Breast epithelium (tissue), 4 donors: ENCODE data around the gene KCNQ1OT1. TPM values are rescaled to one million over a fixed set of nuclear protein-coding genes. Genes with fewer than 3 reads are reported as not detected.

ENCODE experiments used
- DNase-seq, 2 donors: peaks; one replicate each; pipeline ENCODE4 v3.0.0-alpha.2; 2019; ENCODE audit warnings: low spot score in 2 of 2
- H3K27ac ChIP-seq, 2 donors: fragments of 200-600 bp; sonication (generic) in 1 of 2; one replicate each; pipeline ENCODE4 v1.5.1; 2016 to 2019; ENCODE audit warnings: mild to moderate bottlenecking in 1 of 2
- H3K27me3 ChIP-seq, 2 donors: fragments of 200-600 bp; sonication (generic) in 1 of 2; one replicate each; pipeline versions ENCODE4 v1.5.1 to v1.6.0; 2017 to 2019; ENCODE audit warnings: control low read depth in 1 of 2, mild to moderate bottlenecking in 1 of 2
- H3K36me3 ChIP-seq: fragments of 200-600 bp; one replicate; pipeline ENCODE4 v1.5.1; 2019
- H3K4me1 ChIP-seq, 2 donors: fragments of 200-600 bp; sonication (generic); one replicate each; pipeline ENCODE4 v1.5.1; 2016 to 2019; ENCODE audit warnings: control low read depth in 1 of 2
- H3K4me3 ChIP-seq, 3 donors: fragments of 200-600 bp; sonication (generic); 1 replicate in 2 of 3; 2 replicates in 1 of 3; pipeline ENCODE4 v1.5.1; 2016 to 2019; ENCODE audit warnings: mild to moderate bottlenecking in 3 of 3, moderate library complexity in 2 of 3
- H3K9me3 ChIP-seq, 2 donors: fragments of 200-600 bp; sonication (generic) in 1 of 2; one replicate each; pipeline ENCODE4 v1.5.1; 2016 to 2019; ENCODE audit warnings: control low read depth in 1 of 2
- CTCF ChIP-seq, 3 donors: fragments of 450-650 bp; IDR thresholded peaks; one replicate each; pipeline ENCODE4 v1.5.1; 2016 to 2017; ENCODE audit warnings: antibody characterized with exemption in 3 of 3, mild to moderate bottlenecking in 3 of 3, moderate library complexity in 3 of 3
- POLR2A ChIP-seq: fragments of 450-650 bp; IDR thresholded peaks from one replicate; pipeline ENCODE4 v1.6.1; 2016; ENCODE audit warnings: antibody characterized with exemption, mild to moderate bottlenecking, moderate library complexity
- POLR2AphosphoS5 ChIP-seq, 3 donors: sonication (generic); formaldehyde crosslinking; IDR thresholded peaks; one replicate each; pipeline ENCODE4 v1.6.1; 2017; ENCODE audit warnings: antibody characterized with exemption in 3 of 3
- intact Hi-C: fragments of 100-400 bp; cut with DNase I; formaldehyde crosslinking; loops from one replicate; pipeline ENCODE4 v1.15.1; 2023; ENCODE audit warnings: low total_unique reads
- total RNA-seq, 3 donors: library from RNA; depleted of rRNA; stranded (reverse); fragments of >200 nt; gene quantifications; one replicate each; pipeline ENCODE4 v1.1.0, GENCODE V29; 2016

Gene KCNQ1OT1
- total RNA-seq, 3 donors from 2014 or later: 2.1 to 5.3 (median 3.6) TPM

GRCh38 chr11:2576549-2576948 is 123.2 kb downstream of the KCNQ1OT1 start:
- Histone ChIP-seq H3K27ac (no peak overlapping the region), H3K9me3 (no peaks in the 10 kb centered on the region), H3K27me3 (no peaks in the 10 kb centered on the region), H3K4me1 (no peaks in the 10 kb centered on the region), H3K4me3 (no peak overlapping the region), H3K36me3 (no peaks in the 10 kb centered on the region)
- DNase-seq: no peak
- TF ChIP-seq POLR2AphosphoS5 (IDR thresholded peaks at IDR 0.05): no peak
- TF ChIP-seq POLR2A: no peak
- TF ChIP-seq CTCF (IDR thresholded peaks at IDR 0.05): no peak
- intact Hi-C loops: loop anchor here (5.0 kb wide), 1 partner anchor 1829 kb away; the partner anchor contains the start of gene TALDO1

- Histone ChIP-seq H3K4me3 (no peak overlapping the region), H3K27me3 (no peaks in the 10 kb centered on the region), H3K4me1 (no peaks in the 10 kb centered on the region), H3K36me3 (no peaks in the 10 kb centered on the region), H3K27ac (no peak overlapping the region), H3K9me3 (no peaks in the 10 kb centered on the region)
- peak in 1 of 2 donors; percentile 48 for DNase-seq
- TF ChIP-seq CTCF (IDR thresholded peaks at IDR 0.05) (no peak), POLR2AphosphoS5 (IDR thresholded peaks at IDR 0.05) (no peak), POLR2A (no peak)
- intact Hi-C loops: loop anchor here (5.0 kb wide), 1 partner anchor 1829 kb away; the partner anchor contains the start of gene TALDO1
Measured at GRCh38 chr11:2576111-2576510, 123.7 kb downstream of the KCNQ1OT1 start.

DNA sequence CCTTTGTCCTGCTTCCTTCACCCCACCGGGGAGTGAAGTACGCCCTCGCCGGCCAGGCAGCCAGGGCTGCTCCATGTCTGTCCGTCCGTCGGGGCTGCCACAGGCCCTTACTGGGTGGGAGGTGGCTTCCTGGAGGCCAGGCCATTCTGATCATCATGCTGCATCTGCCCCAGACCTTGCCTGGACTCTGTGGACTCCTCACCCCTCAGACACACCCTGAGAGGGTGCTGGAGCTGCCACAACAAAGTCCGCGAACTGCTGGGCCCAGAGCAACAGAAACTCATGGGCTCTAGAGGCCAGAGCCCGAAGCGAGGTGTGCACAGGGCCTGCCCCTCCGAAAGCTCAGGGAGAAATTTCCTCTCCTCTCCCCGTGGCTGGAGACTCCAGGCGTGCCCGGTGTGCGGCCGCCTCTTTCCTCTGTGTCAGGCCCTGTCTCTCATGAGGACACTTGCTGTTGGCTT is 124.2 kb downstream of the KCNQ1OT1 start:
- intact Hi-C loops: loop anchor here (5.0 kb wide), 1 partner anchor 1828 kb away; the partner anchor contains the start of gene TALDO1
- TF ChIP-seq CTCF (IDR thresholded peaks at IDR 0.05) (no peak), POLR2A (no peak), POLR2AphosphoS5 (IDR thresholded peaks at IDR 0.05) (no peak)

GRCh38 chr11:2574553-2575535 is 125.0 kb downstream of the KCNQ1OT1 start:
- DNase-seq: peak; percentile 40 to 69
- H3K27ac ChIP-seq: peak overlapping the region; percentile 33 to 68
- H3K27me3 ChIP-seq: no peaks in the 10 kb centered on the region
- H3K4me3 ChIP-seq: peak overlapping the region in 1 of 3 donors; percentile 35
- TF ChIP-seq CTCF (IDR thresholded peaks at IDR 0.05) (no peak), POLR2A (no peak), POLR2AphosphoS5 (IDR thresholded peaks at IDR 0.05) (no peak)
- H3K36me3 ChIP-seq: no peaks in the 10 kb centered on the region
- intact Hi-C loops: loop anchor here (5.0 kb wide), 1 partner anchor 1828 kb away; the partner anchor contains the start of gene TALDO1
- no peaks in the 10 kb centered on the region for H3K9me3 ChIP-seq
- no peaks in the 10 kb centered on the region for H3K4me1 ChIP-seq

More for the DNA sequence above, 124.2 kb downstream of the KCNQ1OT1 start:
- Histone ChIP-seq H3K4me1 (no peaks in the 10 kb centered on the region), H3K9me3 (no peaks in the 10 kb centered on the region), H3K4me3 (no peak overlapping the region), H3K27me3 (no peaks in the 10 kb centered on the region), H3K36me3 (no peaks in the 10 kb centered on the region), H3K27ac (peak overlapping the region in 1 of 2 donors; percentile 68)
- DNase-seq: peak in 1 of 2 donors; percentile 41
